LNCAP (cell line): ENCODE data around the gene OSBPL6.

ENCODE experiments used
- TF ChIP-seq, protein P1 (sequence below): fragments of 450-650 bp; IDR thresholded peaks from 2 replicates; pipeline ENCODE4 v1.5.1; 2017; ENCODE audit warnings: mild to moderate bottlenecking

OSBPL6 gene

DNA sequence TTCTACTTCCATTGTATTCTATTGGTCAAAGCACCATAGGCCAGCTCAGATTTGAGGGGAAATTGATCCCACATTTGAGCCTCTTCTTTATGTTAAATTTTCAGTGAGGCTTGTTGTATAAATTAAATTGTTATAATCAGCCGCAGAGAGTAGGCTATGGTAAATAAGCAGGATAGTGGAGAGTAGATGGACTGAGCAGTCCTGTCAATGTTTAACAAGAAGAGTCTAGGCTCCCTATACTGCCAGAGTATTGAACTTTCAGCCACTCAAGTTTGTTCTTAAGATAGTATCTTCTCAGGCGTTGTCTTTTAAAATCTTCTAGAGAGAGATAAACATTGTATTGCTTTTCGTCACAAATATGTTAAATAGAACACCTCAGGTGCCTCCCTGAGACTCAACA, 155.7 kb downstream of the OSBPL6 start:
- TF ChIP-seq, protein P1, sequence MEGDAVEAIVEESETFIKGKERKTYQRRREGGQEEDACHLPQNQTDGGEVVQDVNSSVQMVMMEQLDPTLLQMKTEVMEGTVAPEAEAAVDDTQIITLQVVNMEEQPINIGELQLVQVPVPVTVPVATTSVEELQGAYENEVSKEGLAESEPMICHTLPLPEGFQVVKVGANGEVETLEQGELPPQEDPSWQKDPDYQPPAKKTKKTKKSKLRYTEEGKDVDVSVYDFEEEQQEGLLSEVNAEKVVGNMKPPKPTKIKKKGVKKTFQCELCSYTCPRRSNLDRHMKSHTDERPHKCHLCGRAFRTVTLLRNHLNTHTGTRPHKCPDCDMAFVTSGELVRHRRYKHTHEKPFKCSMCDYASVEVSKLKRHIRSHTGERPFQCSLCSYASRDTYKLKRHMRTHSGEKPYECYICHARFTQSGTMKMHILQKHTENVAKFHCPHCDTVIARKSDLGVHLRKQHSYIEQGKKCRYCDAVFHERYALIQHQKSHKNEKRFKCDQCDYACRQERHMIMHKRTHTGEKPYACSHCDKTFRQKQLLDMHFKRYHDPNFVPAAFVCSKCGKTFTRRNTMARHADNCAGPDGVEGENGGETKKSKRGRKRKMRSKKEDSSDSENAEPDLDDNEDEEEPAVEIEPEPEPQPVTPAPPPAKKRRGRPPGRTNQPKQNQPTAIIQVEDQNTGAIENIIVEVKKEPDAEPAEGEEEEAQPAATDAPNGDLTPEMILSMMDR = no peak

- TF ChIP-seq, protein P1 = no peak
These were observed 165.0 kb downstream of the OSBPL6 start for GRCh38 chr2:178359192-178359912.

DNA sequence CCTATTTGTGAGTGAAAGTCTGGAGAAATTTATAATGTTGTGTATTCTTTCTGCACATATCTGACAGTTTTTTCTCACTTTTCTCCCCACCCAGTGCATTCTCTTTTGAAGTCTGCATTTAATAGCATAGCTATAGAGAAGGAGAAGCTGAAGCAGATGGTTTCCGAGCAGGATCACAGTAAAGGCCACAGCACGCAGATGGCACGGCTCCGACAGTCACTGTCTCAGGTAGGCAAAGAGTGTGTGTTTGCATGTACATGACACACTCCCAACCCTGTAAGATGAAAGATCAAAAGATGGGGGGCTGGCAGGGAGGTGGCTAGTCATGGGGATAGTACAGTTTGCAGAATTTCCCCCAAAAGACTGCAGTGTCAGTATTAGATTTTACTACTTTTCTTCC, 167.3 kb downstream of the OSBPL6 start:
- TF ChIP-seq, protein P1 = no peak

GRCh38 chr2:178363252-178363651, 168.9 kb downstream of the OSBPL6 start:
- TF ChIP-seq, protein P1 = no peak

- TF ChIP-seq, protein P1 = no peak
These were observed 170.8 kb downstream of the OSBPL6 start for GRCh38 chr2:178365116-178365515.

GRCh38 chr2:178366412-178366811, 172.1 kb downstream of the OSBPL6 start:
- TF ChIP-seq, protein P1 = no peak

- TF ChIP-seq, protein P1 = no peak
These were observed 173.0 kb downstream of the OSBPL6 start for GRCh38 chr2:178367344-178367743.

GRCh38 chr2:178374865-178375264, 180.6 kb downstream of the OSBPL6 start:
- TF ChIP-seq, protein P1 = no peak
